Effector memory CD4-positive, alpha-beta T cell (primary cell): ENCODE measurements around the gene NHEJ1.

Experiments
- DNase-seq, 3 donors: peaks; one replicate each; pipeline ENCODE4 v3.0.0-alpha.2; 2020
- H3K27ac ChIP-seq: 2 replicates; pipeline ENCODE4 v1.7.0; 2013; ENCODE audit warnings: mild to moderate bottlenecking, low read length, moderate library complexity; ENCODE audit not compliant: insufficient read depth, poor library complexity, severe bottlenecking
- H3K27me3 ChIP-seq: replicated peaks from 2 replicates; pipeline ENCODE4 v1.7.0; 2013; ENCODE audit warnings: mild to moderate bottlenecking, low read length; ENCODE audit not compliant: insufficient read depth, control insufficient read depth, poor library complexity, severe bottlenecking
- H3K36me3 ChIP-seq: 2 replicates; pipeline ENCODE4 v1.7.0; 2013; ENCODE audit warnings: mild to moderate bottlenecking, low read length, moderate library complexity; ENCODE audit not compliant: control insufficient read depth, insufficient read depth
- H3K4me1 ChIP-seq: 2 replicates; pipeline ENCODE4 v1.7.0; 2013; ENCODE audit warnings: low read length, mild to moderate bottlenecking; ENCODE audit not compliant: control insufficient read depth, insufficient read depth, poor library complexity, severe bottlenecking
- H3K4me3 ChIP-seq: 2 replicates; pipeline ENCODE4 v1.7.0; 2013; ENCODE audit warnings: low read length, low read depth, mild to moderate bottlenecking; ENCODE audit not compliant: insufficient read depth, poor library complexity, severe bottlenecking
- H3K9me3 ChIP-seq: 2 replicates; pipeline ENCODE4 v1.7.0; 2013; ENCODE audit warnings: mild to moderate bottlenecking, low read length, moderate library complexity; ENCODE audit not compliant: control insufficient read depth

The NHEJ1 gene

GRCh38 chr2:219165058-219165911, 4.7 kb upstream of the NHEJ1 start:
- DNase-seq = no peak
- Histone ChIP-seq H3K4me3 (no peak overlapping the region), H3K27ac (no peak overlapping the region), H3K36me3 (no peaks in the 10 kb centered on the region), H3K27me3 (no peaks in the 10 kb centered on the region), H3K9me3 (no peaks in the 10 kb centered on the region), H3K4me1 (peaks cover 6% of the 10 kb centered on the region)

GRCh38 chr2:219163156-219163555, 2.5 kb upstream of the NHEJ1 start:
- Histone ChIP-seq H3K9me3 (no peaks in the 10 kb centered on the region), H3K36me3 (no peaks in the 10 kb centered on the region), H3K27me3 (no peaks in the 10 kb centered on the region), H3K4me1 (peaks cover 11% of the 10 kb centered on the region), H3K27ac (no peak overlapping the region), H3K4me3 (no peak overlapping the region)
- no peak for DNase-seq

GRCh38 chr2:219161097-219161496, 482 bp upstream of the NHEJ1 start:
- no peaks in the 10 kb centered on the region for H3K9me3 ChIP-seq
- peak overlapping the region; percentile 72 for H3K27ac ChIP-seq
- peaks cover 11% of the 10 kb centered on the region for H3K4me1 ChIP-seq
- H3K27me3 ChIP-seq = no peaks in the 10 kb centered on the region
- H3K4me3 ChIP-seq = peak overlapping the region; percentile 68
- H3K36me3 ChIP-seq = peaks cover 8% of the 10 kb centered on the region
- no peak for DNase-seq

DNA sequence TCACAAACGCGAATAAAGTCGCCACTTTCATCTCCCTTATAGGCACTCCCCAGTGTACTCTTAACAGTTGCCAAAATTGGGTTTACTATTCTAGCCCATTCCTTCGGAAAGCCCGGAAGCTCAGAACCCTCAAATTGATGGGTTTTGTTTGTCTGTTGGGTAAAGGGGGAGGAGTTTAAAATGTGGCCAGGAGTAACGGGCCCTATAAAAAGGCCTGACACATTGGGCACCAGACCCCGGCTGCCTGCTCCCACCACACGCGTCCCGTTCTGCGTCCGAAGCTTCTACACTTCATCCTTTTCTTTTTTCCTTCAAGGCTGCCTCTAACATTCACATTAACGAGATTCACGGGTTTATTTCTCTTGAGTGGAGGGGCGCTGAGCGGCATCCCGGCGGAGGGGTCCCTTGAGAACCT, 837 bp downstream of the NHEJ1 start:
- no peaks in the 10 kb centered on the region for H3K27me3 ChIP-seq
- H3K4me3 ChIP-seq = peak overlapping the region; percentile 68
- H3K36me3 ChIP-seq = peaks cover 8% of the 10 kb centered on the region
- peaks cover 11% of the 10 kb centered on the region for H3K4me1 ChIP-seq
- H3K27ac ChIP-seq = peak overlapping the region; percentile 72
- no peak for DNase-seq
- H3K9me3 ChIP-seq = no peaks in the 10 kb centered on the region

GRCh38 chr2:219158586-219158985, 2.0 kb downstream of the NHEJ1 start:
- H3K4me3 ChIP-seq = no peak overlapping the region
- peaks cover 11% of the 10 kb centered on the region for H3K4me1 ChIP-seq
- DNase-seq = no peak
- H3K27ac ChIP-seq = no peak overlapping the region
- H3K36me3 ChIP-seq = peaks cover 12% of the 10 kb centered on the region
- no peaks in the 10 kb centered on the region for H3K9me3 ChIP-seq
- no peaks in the 10 kb centered on the region for H3K27me3 ChIP-seq

DNA sequence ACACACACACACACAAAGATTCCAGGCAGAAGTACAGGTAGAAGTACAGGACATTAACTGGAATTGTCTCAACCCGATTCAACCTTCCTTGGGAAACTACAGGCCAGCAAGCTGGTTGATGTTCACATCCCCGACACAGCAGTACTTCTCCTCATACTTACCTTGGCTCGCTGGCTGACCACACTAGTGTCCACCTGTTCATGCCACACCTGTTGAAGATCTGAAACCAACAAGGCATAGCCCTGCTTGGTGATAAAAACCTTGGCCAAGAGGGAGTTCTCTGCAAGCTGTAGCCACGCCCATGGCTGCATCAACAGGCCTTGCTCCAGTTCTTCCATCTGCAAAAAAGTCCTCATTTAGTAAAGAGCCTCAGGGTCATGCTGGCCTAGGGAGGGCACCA, 2.6 kb downstream of the NHEJ1 start:
- H3K36me3 ChIP-seq = peaks cover 16% of the 10 kb centered on the region
- no peak overlapping the region for H3K27ac ChIP-seq
- no peaks in the 10 kb centered on the region for H3K27me3 ChIP-seq
- DNase-seq = no peak
- peaks cover 11% of the 10 kb centered on the region for H3K4me1 ChIP-seq
- no peaks in the 10 kb centered on the region for H3K9me3 ChIP-seq
- H3K4me3 ChIP-seq = no peak overlapping the region

DNA sequence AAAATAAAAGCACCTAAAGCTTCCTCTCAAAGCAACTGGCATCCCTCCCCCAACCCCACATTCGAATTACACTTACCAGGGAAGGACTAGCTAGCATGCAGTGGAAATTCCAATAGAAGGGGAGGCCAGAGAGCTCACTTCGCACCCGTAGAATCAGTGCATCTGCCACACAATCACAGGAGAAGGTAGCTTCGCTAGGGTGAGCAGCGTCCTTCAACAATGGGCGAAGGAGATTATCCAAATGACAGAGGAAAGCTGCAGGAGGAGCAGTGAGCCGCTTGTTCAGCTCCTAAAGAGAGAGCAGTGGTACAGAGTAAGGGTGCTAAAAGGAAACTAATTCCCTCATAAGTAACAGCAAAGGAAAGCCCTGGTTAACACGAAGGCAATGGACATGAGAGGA, 3.2 kb downstream of the NHEJ1 start:
- H3K27ac ChIP-seq = no peak overlapping the region
- H3K36me3 ChIP-seq = peaks cover 16% of the 10 kb centered on the region
- no peaks in the 10 kb centered on the region for H3K9me3 ChIP-seq
- DNase-seq = no peak
- no peaks in the 10 kb centered on the region for H3K27me3 ChIP-seq
- H3K4me3 ChIP-seq = no peak overlapping the region
- peaks cover 11% of the 10 kb centered on the region for H3K4me1 ChIP-seq

DNA sequence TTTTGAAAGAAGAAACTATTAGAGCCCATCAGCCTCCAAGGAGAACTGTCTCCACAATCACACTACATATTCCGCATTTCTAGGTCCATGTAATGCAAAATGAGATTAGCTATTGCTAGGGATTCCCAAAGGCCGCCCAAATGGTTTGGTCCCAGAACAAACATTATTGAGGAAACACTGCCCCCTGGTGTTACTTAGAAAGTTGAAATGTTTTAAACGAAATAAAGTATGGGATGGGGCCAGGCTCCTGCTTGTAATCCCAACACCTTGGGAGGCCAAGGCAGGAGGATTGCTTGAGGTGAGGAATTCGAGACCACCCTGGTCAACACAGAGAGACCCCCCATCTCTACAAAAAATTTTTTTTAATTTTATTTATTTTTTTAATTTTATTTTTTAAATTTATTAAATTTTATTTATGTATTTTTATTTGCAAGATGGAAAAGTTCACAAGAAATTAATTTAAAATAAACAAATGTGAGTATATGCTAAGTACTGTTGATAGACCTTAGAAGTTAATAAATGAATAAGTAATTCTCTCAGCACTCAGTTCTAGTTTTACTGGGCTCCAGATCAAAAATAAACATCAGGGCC, 5.5 kb downstream of the NHEJ1 start:
- no peaks in the 10 kb centered on the region for H3K9me3 ChIP-seq
- no peak overlapping the region for H3K27ac ChIP-seq
- peak in 2 of 3 donors; percentile 4 to 18 for DNase-seq
- peaks cover 20% of the 10 kb centered on the region for H3K36me3 ChIP-seq
- no peak overlapping the region for H3K4me3 ChIP-seq
- H3K27me3 ChIP-seq = no peaks in the 10 kb centered on the region
- H3K4me1 ChIP-seq = peaks cover 6% of the 10 kb centered on the region

GRCh38 chr2:219149667-219150066, 10.9 kb downstream of the NHEJ1 start:
- Histone ChIP-seq H3K4me3 (no peak overlapping the region), H3K9me3 (no peaks in the 10 kb centered on the region), H3K4me1 (no peaks in the 10 kb centered on the region), H3K36me3 (peaks cover 47% of the 10 kb centered on the region), H3K27me3 (no peaks in the 10 kb centered on the region), H3K27ac (no peak overlapping the region)
- DNase-seq = no peak

DNA sequence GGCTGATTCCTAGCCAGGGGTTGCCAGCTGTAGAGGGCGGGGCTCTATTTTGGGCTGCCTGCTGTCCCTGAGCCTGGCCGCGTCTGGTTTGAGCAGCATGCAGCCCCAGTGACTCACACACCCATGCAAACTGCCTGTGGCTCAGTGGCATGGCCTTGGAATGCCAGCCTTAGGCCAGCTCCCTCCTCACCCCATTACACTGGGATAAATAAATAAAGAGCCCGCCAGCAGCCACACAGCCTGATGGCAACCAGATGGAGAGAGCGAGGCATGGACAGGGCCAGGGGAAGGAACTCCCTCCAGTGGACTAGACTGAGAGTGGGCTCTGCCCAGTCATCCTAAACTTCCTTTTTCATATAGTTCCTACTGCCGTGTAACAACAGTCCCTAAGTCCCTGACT, 18.3 kb downstream of the NHEJ1 start:
- Histone ChIP-seq H3K4me1 (no peaks in the 10 kb centered on the region), H3K27me3 (no peaks in the 10 kb centered on the region), H3K27ac (no peak overlapping the region), H3K9me3 (no peaks in the 10 kb centered on the region), H3K4me3 (no peak overlapping the region), H3K36me3 (peaks cover 46% of the 10 kb centered on the region)
- no peak for DNase-seq
